H1 (cell line): ENCODE measurements around the gene DGUOK. TPM values are rescaled to one million over a fixed set of nuclear protein-coding genes. Genes with fewer than 3 reads are reported as not detected.

Experiments used
- CTBP2 ChIP-seq: IDR thresholded peaks from 2 replicates; pipeline ENCODE4 v1.7.0; 2011; ENCODE audit warnings: borderline replicate concordance, mild to moderate bottlenecking, moderate library complexity, mixed read lengths, low read length; ENCODE audit not compliant: insufficient read depth, insufficient read length
- POLR2A ChIP-seq, 2 experiments: IDR thresholded peaks; 1 replicate in 1 of 2; 2 replicates in 1 of 2; pipeline ENCODE4 v1.6.1; 2011; ENCODE audit warnings: low read depth in 2 of 2, low read length in 2 of 2, mild to moderate bottlenecking in 2 of 2; ENCODE audit errors: control extremely low read depth in 1 of 2
- RAD21 ChIP-seq, 2 experiments: IDR thresholded peaks in 1 of 2; conservative IDR thresholded peaks in 1 of 2; 2 replicates each; pipeline ENCODE4 v1.6.1; 2011; ENCODE audit warnings: low read depth in 2 of 2, low read length in 2 of 2, improper control_type of control experiment in 1 of 2, inconsistent platforms in 1 of 2, mild to moderate bottlenecking in 1 of 2, moderate library complexity in 1 of 2
- TBP ChIP-seq: IDR thresholded peaks from 2 replicates; pipeline ENCODE4 v1.6.1; 2011; ENCODE audit warnings: low read depth, low read length, improper control_type of control experiment
- polyA plus RNA-seq, 7 experiments: library from polyadenylated mRNA; depleted of rRNA in 3 of 7; stranded (reverse) in 5 of 7; unstranded in 2 of 7; fragments of >200 nt in 5 of 7; fragments of 200-250 nt in 2 of 7; gene quantifications; 1 replicate in 5 of 7; 2 replicates in 1 of 7; 4 replicates in 1 of 7; pipeline versions ENCODE4 v1.2.1 to v1.2.3, GENCODE V29; 2011 to 2013; ENCODE audit warnings: missing spikeins in 2 of 7, mixed read lengths in 2 of 7
- total RNA-seq: library from RNA; stranded (reverse); fragmentation: NEBNext Ultra II Directional; extraction: Animal tissue kit (Norgen Biotek cat#: 25700); gene quantifications from 2 replicates; pipeline ENCODE4 v1.2.1, GENCODE V29; 2021
- TF ChIP-seq, protein P1 (sequence below): IDR thresholded peaks from 2 replicates; pipeline ENCODE4 v1.6.1; 2011; ENCODE audit warnings: low read length, improper control_type of control experiment

The DGUOK gene
- total and polyA plus RNA-seq, 2 of the 8 experiments (the other 6 are each of a cell fraction or from before 2014, with no cell fraction given): 110 to 168 TPM

DNA sequence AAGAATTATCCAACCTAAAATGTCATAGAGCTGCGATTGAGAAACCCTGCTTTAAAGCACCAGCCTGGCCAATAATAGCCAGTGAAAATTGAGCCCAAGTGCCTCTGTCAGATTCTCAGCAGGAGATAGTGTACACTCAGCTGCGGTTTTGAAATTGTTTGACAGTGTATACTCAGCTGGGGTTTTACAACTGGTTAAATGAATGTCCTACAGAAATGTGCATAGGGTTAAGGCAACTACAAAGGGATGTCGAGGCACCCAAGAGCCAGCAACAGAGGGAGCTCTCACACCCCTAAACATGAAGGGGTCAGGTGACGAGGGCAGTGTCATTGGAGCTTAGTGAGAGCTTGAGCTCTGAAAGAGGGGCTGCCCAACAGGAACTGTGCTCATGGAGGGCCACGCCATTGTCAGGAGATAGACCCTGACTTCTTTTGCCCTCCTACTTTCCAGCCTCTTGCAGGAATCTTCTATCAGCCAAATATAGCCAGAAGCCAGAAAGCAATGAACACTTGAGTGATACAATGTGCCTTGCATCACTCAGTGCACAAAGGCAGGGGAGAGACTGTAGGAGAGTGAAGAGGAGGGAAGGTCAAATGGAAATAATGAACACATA lies 18.7 kb upstream of the DGUOK start (continued):
- TF ChIP-seq TBP (0 out of 2 replicates have a peak, but pooled peaks have one; percentile 38), CTBP2 (no peak), POLR2A (IDR thresholded peaks at IDR 0.05; ENCODE audit: control extremely low read depth in 1 of 2, low read depth in 2 of 2, low read length in 2 of 2) (peak in 1 of 2 experiments; percentile 48; a peak in 2 of 3 replicates), RAD21 (IDR thresholded peaks at IDR 0.05 in 1 of 2, conservative IDR thresholded peaks at IDR 0.05 in 1 of 2; ENCODE audit: low read depth in 2 of 2, low read length in 2 of 2) (peak; percentile 69 to 80)
- TF ChIP-seq, protein P1, sequence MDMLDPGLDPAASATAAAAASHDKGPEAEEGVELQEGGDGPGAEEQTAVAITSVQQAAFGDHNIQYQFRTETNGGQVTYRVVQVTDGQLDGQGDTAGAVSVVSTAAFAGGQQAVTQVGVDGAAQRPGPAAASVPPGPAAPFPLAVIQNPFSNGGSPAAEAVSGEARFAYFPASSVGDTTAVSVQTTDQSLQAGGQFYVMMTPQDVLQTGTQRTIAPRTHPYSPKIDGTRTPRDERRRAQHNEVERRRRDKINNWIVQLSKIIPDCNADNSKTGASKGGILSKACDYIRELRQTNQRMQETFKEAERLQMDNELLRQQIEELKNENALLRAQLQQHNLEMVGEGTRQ: peak; percentile 79
